Caki2 (cell line): Measurements from ENCODE around the gene PKP1. TPM values are rescaled to one million over a fixed set of nuclear protein-coding genes. Genes with fewer than 3 reads are reported as not detected.

ENCODE experiments used
- DNase-seq: peaks from one replicate; pipeline ENCODE4 v3.0.0-alpha.2; 2015; ENCODE audit warnings: low read depth
- in situ Hi-C: cut with HindIII; loops from 2 replicates; pipeline ENCODE4 v1.10.0; 2016; ENCODE audit warnings: low sequenced_read_pairs, low pct_unique_long_range_greater_than_20kb, mixed read lengths
- total RNA-seq: library from RNA; depleted of rRNA; stranded (reverse); fragments of >200 nt; shearing (Covaris generic); gene quantifications from 2 replicates; pipeline ENCODE4 v1.2.3, GENCODE V29; 2014; ENCODE audit warnings: low replicate concordance

PKP1 gene
- total RNA-seq, 1 experiment from 2014 or later: not detected

GRCh38 chr1:201318504-201319340 is 35.4 kb downstream of the PKP1 start:
- in situ Hi-C loops: no loop called here
- no peak for DNase-seq

- in situ Hi-C loops: no loop called here
- DNase-seq: no peak
These were observed 36.3 kb downstream of the PKP1 start for GRCh38 chr1:201319631-201320030.

- in situ Hi-C loops: no loop called here
- DNase-seq: no peak
These were observed 37.0 kb downstream of the PKP1 start for GRCh38 chr1:201320168-201320788.

- in situ Hi-C loops: no loop called here
- DNase-seq: no peak
These were observed 38.6 kb downstream of the PKP1 start for GRCh38 chr1:201321826-201322390.

- in situ Hi-C loops: no loop called here
- DNase-seq: no peak
These were observed 39.6 kb downstream of the PKP1 start for GRCh38 chr1:201322653-201323510.

- DNase-seq: no peak
- in situ Hi-C loops: no loop called here
These were observed 41.0 kb downstream of the PKP1 start for GRCh38 chr1:201324306-201324705.

- no peak for DNase-seq
- in situ Hi-C loops: no loop called here
These were observed 41.7 kb downstream of the PKP1 start for GRCh38 chr1:201324821-201325677.

- in situ Hi-C loops: no loop called here
- DNase-seq: no peak
These were observed 42.4 kb downstream of the PKP1 start for GRCh38 chr1:201325678-201326060.

GRCh38 chr1:201326710-201327109 is 43.4 kb downstream of the PKP1 start:
- in situ Hi-C loops: no loop called here
- no peak for DNase-seq

GRCh38 chr1:201327687-201328240 is 44.5 kb downstream of the PKP1 start:
- in situ Hi-C loops: no loop called here
- no peak for DNase-seq

- in situ Hi-C loops: no loop called here
- DNase-seq: no peak
These were observed 45.3 kb downstream of the PKP1 start for GRCh38 chr1:201328576-201328975.

- DNase-seq: no peak
- in situ Hi-C loops: no loop called here
These were observed 46.0 kb downstream of the PKP1 start for GRCh38 chr1:201329286-201329685.

GRCh38 chr1:201329801-201330200 is 46.5 kb downstream of the PKP1 start:
- no peak for DNase-seq

GRCh38 chr1:201330541-201330940 is 47.2 kb downstream of the PKP1 start:
- in situ Hi-C loops: no loop called here
- DNase-seq: no peak

More at GRCh38 chr1:201329801-201330200, 46.5 kb downstream of the PKP1 start:
- in situ Hi-C loops: no loop called here

GRCh38 chr1:201331166-201331565 is 47.9 kb downstream of the PKP1 start:
- DNase-seq: no peak
- in situ Hi-C loops: no loop called here

GRCh38 chr1:201332021-201332420 is 48.7 kb downstream of the PKP1 start:
- in situ Hi-C loops: no loop called here

GRCh38 chr1:201332616-201333335 is 49.5 kb downstream of the PKP1 start:
- no peak for DNase-seq
- in situ Hi-C loops: no loop called here

More at GRCh38 chr1:201332021-201332420, 48.7 kb downstream of the PKP1 start:
- no peak for DNase-seq
